Stimulated activated CD4-positive, alpha-beta T cell treated with anti-CD3 and anti-CD28 coated beads, TNF-alpha, amount 100 ng/mL, for 4 hours (primary cell): ENCODE data around the gene RAG1.
"Not testable (repeated sequence)": the region's sequence is repeated elsewhere in the genome, so short reads cannot be mapped to it uniquely, and the experiment has no call there.

Experiments
- DNase-seq, 3 experiments: peaks; one replicate each; pipeline ENCODE4 v3.0.0-alpha.2; 2020; ENCODE audit warnings: low read depth in 3 of 3

RAG1 gene

GRCh38 chr11:36567694-36568093, at the start of gene RAG1:
RAG1 (plus strand) TSS chr11:36568007; CDS start chr11:36573305, 5,298 bp downstream.
- no peak for DNase-seq

- no peak for DNase-seq
These were observed 37.0 kb upstream of the RAG1 start for GRCh38 chr11:36530840-36531239.

- no peak for DNase-seq
These were observed 34.7 kb upstream of the RAG1 start for GRCh38 chr11:36532941-36533601.

GRCh38 chr11:36534276-36534840, 33.4 kb upstream of the RAG1 start:
- no peak for DNase-seq

- DNase-seq, result no peak
These were observed 26.8 kb upstream of the RAG1 start for GRCh38 chr11:36540998-36541397.

- DNase-seq, result no peak
These were observed 17.3 kb upstream of the RAG1 start for GRCh38 chr11:36550385-36551115.

GRCh38 chr11:36557390-36557789, 10.4 kb upstream of the RAG1 start:
- DNase-seq, result not testable (repeated sequence)

- no peak for DNase-seq
These were observed 9.8 kb upstream of the RAG1 start for GRCh38 chr11:36557991-36558390.

GRCh38 chr11:36558571-36559413, 9.0 kb upstream of the RAG1 start:
- no peak for DNase-seq

- peak in 2 of 3 experiments; percentile 2 to 5 for DNase-seq
These were observed 3.3 kb upstream of the RAG1 start for GRCh38 chr11:36564376-36565030.

- DNase-seq, result no peak
These were observed 2.7 kb upstream of the RAG1 start for GRCh38 chr11:36565031-36565610.

GRCh38 chr11:36566407-36567053, 1.3 kb upstream of the RAG1 start:
- DNase-seq, result no peak

GRCh38 chr11:36569095-36569494, 1.3 kb downstream of the RAG1 start:
- DNase-seq, result no peak

GRCh38 chr11:36574486-36574885, 6.7 kb downstream of the RAG1 start:
- DNase-seq, result no peak

GRCh38 chr11:36577373-36577772, 9.6 kb downstream of the RAG1 start:
- DNase-seq, result no peak

- no peak for DNase-seq
These were observed 10.1 kb downstream of the RAG1 start for GRCh38 chr11:36577859-36578258.

- no peak for DNase-seq
These were observed 10.7 kb downstream of the RAG1 start for GRCh38 chr11:36578458-36578857.

- DNase-seq, result no peak
These were observed 13.7 kb downstream of the RAG1 start for GRCh38 chr11:36581536-36581935.

- no peak for DNase-seq
These were observed 15.9 kb downstream of the RAG1 start for GRCh38 chr11:36583667-36584066.

- DNase-seq, result no peak
These were observed 18.7 kb downstream of the RAG1 start for GRCh38 chr11:36586543-36586942.

GRCh38 chr11:36588099-36588498, 20.3 kb downstream of the RAG1 start:
- DNase-seq, result no peak
